Measurements from ENCODE around the gene THEMIS2. TPM values are rescaled to one million over a fixed set of nuclear protein-coding genes. Genes with fewer than 3 reads are reported as not detected.
A peak's percentile ranks its signal among the peaks of the same experiment; 100 is the strongest.

THEMIS2 gene
- total RNA-seq, 2 experiments from 2014 or later = 4.1 to 20.3 TPM

DNA sequence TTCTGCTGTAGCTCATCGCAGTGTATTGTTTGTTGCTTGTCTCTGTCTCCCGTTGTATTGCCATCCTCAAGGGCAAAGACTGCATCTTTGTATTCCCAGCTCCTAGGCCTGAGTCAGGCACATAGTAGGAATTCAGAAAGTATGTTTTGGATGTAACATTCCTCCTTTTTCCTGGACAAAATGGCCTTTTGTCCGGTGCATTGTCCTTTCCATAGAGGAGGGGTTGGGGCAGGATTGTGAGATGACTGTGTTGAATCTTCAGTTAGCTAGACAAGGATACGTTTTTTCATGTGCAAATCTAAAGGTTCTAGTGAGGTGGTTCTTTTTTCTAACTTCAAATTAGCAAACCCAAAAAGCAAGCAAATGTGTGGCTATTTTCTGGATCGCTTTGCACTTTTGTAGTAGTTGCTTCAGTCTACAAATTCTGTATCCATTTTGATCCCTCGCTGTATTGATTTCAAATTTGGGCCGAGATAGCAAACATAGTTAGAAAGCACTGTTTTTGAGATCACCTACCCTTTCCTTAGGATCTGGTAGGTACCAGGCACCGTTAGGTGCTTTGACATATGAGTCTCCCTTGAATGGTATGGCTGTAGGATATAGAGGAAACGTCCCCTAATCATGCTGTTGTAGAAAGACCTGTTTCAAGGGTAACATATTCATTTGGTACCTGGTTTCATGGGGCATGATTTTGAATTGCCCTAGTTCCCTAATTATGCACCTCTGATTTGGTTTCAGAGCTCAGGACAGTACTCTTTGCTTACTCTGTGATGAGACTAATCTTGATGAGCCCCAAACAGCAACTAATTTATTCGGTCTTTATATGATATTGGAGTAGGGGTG lies 40.6 kb upstream of the THEMIS2 start:
- Histone ChIP-seq H3K4me2 (ENCODE audit: low read length) (peak overlapping the region; percentile 90), H3K36me3 (ENCODE audit: insufficient read depth, low read length) (peaks cover 51% of the 10 kb centered on the region), H3K9me2 (ENCODE audit: insufficient read depth, low read length) (no peaks in the 10 kb centered on the region), H3K79me2 (ENCODE audit: insufficient read depth, low read depth, low read length) (peaks cover 60% of the 10 kb centered on the region), H2AFZ (ENCODE audit: low read length) (no peak overlapping the region), H3K27ac (ENCODE audit: low read depth, low read length, poor library complexity, severe bottlenecking) (no peak overlapping the region), H3K4me3 (ENCODE audit: low read depth, low read length, poor library complexity, severe bottlenecking) (peak overlapping the region; percentile 92), H4K20me1 (ENCODE audit: insufficient read depth, low read length) (peaks cover 23% of the 10 kb centered on the region), H3K4me1 (ENCODE audit: insufficient read depth, low read length, poor library complexity, severe bottlenecking) (peaks cover 23% of the 10 kb centered on the region), H3K9me3 (ENCODE audit: low read length) (no peaks in the 10 kb centered on the region)
- TSS peak; percentile 53 for BruUV-seq (replicated peaks)
- ChIA-PET CTCF (ENCODE audit: unreplicated experiment) (no interaction called here), POLR2A (interaction anchor here (0.5 to 2.1 kb wide), 8 partner anchors 12 to 797 kb away, joined by 3 to 13 read pairs (median 5); partner anchors contain the start of gene STX12)
- intact Hi-C loops (cut with micrococcal nuclease; ENCODE audit: unreplicated experiment) = loop anchor here (10.0 kb wide), 1 partner anchor 157 kb away; the partner anchor contains the start of gene IFI6
- DNase-seq (ENCODE audit: low spot score) = no peak
- TF ChIP-seq CTCF (conservative IDR thresholded peaks at IDR 0.05; ENCODE audit: low read length) = no peak
- no peak for TF ChIP-seq EZH2phosphoT487 (IDR thresholded peaks at IDR 0.05; ENCODE audit: borderline replicate concordance, low read depth, low read length)

- TF ChIP-seq EZH2phosphoT487 (IDR thresholded peaks at IDR 0.05; ENCODE audit: borderline replicate concordance, low read depth, low read length) (no peak), CTCF (conservative IDR thresholded peaks at IDR 0.05; ENCODE audit: low read length) (no peak)
- H2AFZ ChIP-seq (ENCODE audit: low read length) = no peak overlapping the region
- H3K4me3 ChIP-seq (ENCODE audit: low read depth, low read length, poor library complexity, severe bottlenecking) = no peak overlapping the region
- ChIA-PET CTCF (ENCODE audit: unreplicated experiment) (no interaction called here), POLR2A (interaction anchor here (0.7 to 1.2 kb wide), 2 partner anchors 60 to 107 kb away, joined by 3 to 6 read pairs; partner anchors contain the start of genes FAM76A and STX12)
- H3K4me2 ChIP-seq (ENCODE audit: low read length) = peak overlapping the region; percentile 90
- no peak for DNase-seq (ENCODE audit: low spot score)
- no peak overlapping the region for H3K27ac ChIP-seq (ENCODE audit: low read depth, low read length, poor library complexity, severe bottlenecking)
- BruUV-seq (replicated peaks) = no TSS peak
- H3K4me1 ChIP-seq (ENCODE audit: insufficient read depth, low read length, poor library complexity, severe bottlenecking) = peaks cover 23% of the 10 kb centered on the region
- intact Hi-C loops (cut with micrococcal nuclease; ENCODE audit: unreplicated experiment) = loop anchor here (10.0 kb wide), 1 partner anchor 158 kb away; the partner anchor contains the start of gene IFI6
- peaks cover 23% of the 10 kb centered on the region for H4K20me1 ChIP-seq (ENCODE audit: insufficient read depth, low read length)
- H3K36me3 ChIP-seq (ENCODE audit: insufficient read depth, low read length) = peaks cover 60% of the 10 kb centered on the region
- H3K79me2 ChIP-seq (ENCODE audit: insufficient read depth, low read depth, low read length) = peaks cover 64% of the 10 kb centered on the region
- H3K9me2 ChIP-seq (ENCODE audit: insufficient read depth, low read length) = no peaks in the 10 kb centered on the region
- no peaks in the 10 kb centered on the region for H3K9me3 ChIP-seq (ENCODE audit: low read length)
These were observed 39.6 kb upstream of the THEMIS2 start for GRCh38 chr1:27832762-27833161.
